Measurements from ENCODE around the gene AQP1. TPM values are rescaled to one million over a fixed set of nuclear protein-coding genes. Genes with fewer than 3 reads are reported as not detected.

Gene AQP1
- polyA plus RNA-seq, 3 donors, result 0.03 TPM; not detected in 2

- Mint-ChIP-seq H3K36me3 (no peaks in the 10 kb centered on the region), H3K4me1 (no peaks in the 10 kb centered on the region), H3K27ac (no peak overlapping the region), H3K9me3 (peaks cover 0 to 2% (median 0%) of the 10 kb centered on the region in 7 donors), H3K27me3 (ENCODE audit: low read depth in 3 of 3) (peaks cover 0 to 2% (median 0%) of the 10 kb centered on the region in 3 donors), H3K4me3 (no peak overlapping the region)
- no peak overlapping the region for H3K9ac ChIP-seq (ENCODE audit: insufficient read depth, low read length, poor library complexity, severe bottlenecking)
- H3K4me1 ChIP-seq (ENCODE audit: control insufficient read depth in 1 of 2, insufficient read depth in 2 of 2, low read length in 2 of 2), result no peaks in the 10 kb centered on the region
- no peak overlapping the region for H3K27ac ChIP-seq (ENCODE audit: low read depth in 1 of 2, low read length in 2 of 2)
- WGBS (ENCODE audit: insufficient coverage), result 94% methylated on average over 2 of the region's 6 CpGs
- H2AFZ ChIP-seq (ENCODE audit: insufficient read depth, low read depth, low read length, poor library complexity, severe bottlenecking), result no peak overlapping the region
- TF ChIP-seq CTCF (IDR thresholded peaks at IDR 0.05), result no peak
- intact Hi-C loops (cut with micrococcal nuclease), result no loop called here
- no peak overlapping the region for H3K4me2 ChIP-seq (replicated peaks; ENCODE audit: extremely low read depth, low read length, poor library complexity, severe bottlenecking)
- no peaks in the 10 kb centered on the region for H3K36me3 ChIP-seq (replicated peaks in 1 of 2; ENCODE audit: control insufficient read depth in 1 of 2, insufficient read depth in 2 of 2, low read length in 2 of 2)
- peaks cover 0 to 3% of the 10 kb centered on the region in 2 donors for H3K9me3 ChIP-seq (replicated peaks in 1 of 2; ENCODE audit: control insufficient read depth in 1 of 2, insufficient read depth in 1 of 2, low read length in 2 of 2)
- H3K79me2 ChIP-seq (ENCODE audit: insufficient read depth, low read length), result no peaks in the 10 kb centered on the region
- H4K20me1 ChIP-seq (ENCODE audit: insufficient read depth, low read length), result no peaks in the 10 kb centered on the region
- DNase-seq, result no peak
- no peaks in the 10 kb centered on the region for H3K27me3 ChIP-seq (ENCODE audit: control insufficient read depth in 2 of 2, insufficient read depth in 2 of 2, low read length in 2 of 2)
- no peak overlapping the region for H3K4me3 ChIP-seq (replicated peaks in 1 of 3; ENCODE audit: low read depth in 2 of 3, low read length in 3 of 3)
These were observed 38.0 kb upstream of the AQP1 start for GRCh38 chr7:30873656-30874055.

DNA sequence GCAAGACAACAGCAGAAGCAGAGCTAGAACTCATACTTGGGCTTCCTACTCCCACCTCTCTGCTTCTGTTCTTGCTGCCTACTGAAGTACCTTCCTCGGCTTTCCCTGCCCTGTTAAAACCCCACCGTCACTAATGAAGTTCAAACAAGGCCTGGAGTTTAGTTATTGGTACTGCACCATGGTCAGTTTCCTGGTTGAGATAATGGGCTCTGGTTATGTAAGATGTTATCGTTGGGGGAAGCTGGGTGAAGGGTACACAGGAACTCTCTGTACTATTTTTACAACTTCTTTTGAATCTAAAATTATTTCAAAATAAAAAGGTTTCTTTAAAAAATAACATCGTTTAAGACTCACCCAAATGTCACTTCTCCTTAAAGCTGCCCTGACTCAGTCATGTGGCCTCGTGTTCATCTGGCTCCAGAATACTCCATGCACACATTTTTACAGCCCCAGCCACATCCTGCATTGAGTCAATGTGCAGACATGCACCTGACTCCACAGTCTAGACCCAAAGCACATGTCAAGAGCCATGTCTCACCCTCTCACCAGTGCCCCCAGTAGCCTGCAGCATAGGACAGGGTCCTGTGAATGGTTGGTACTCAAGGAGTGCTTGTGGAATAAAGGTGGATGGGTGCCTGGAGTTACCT is 36.9 kb upstream of the AQP1 start:
- no peak overlapping the region for H3K27ac Mint-ChIP-seq
- intact Hi-C loops (cut with micrococcal nuclease), result no loop called here
- Histone ChIP-seq H3K27me3 (ENCODE audit: control insufficient read depth in 2 of 2, insufficient read depth in 2 of 2, low read length in 2 of 2) (no peaks in the 10 kb centered on the region), H3K27ac (ENCODE audit: low read depth in 1 of 2, low read length in 2 of 2) (no peak overlapping the region), H3K4me2 (replicated peaks; ENCODE audit: extremely low read depth, low read length, poor library complexity, severe bottlenecking) (no peak overlapping the region), H2AFZ (ENCODE audit: insufficient read depth, low read depth, low read length, poor library complexity, severe bottlenecking) (no peak overlapping the region), H3K79me2 (ENCODE audit: insufficient read depth, low read length) (no peaks in the 10 kb centered on the region), H3K9ac (ENCODE audit: insufficient read depth, low read length, poor library complexity, severe bottlenecking) (no peak overlapping the region), H3K36me3 (replicated peaks in 1 of 2; ENCODE audit: control insufficient read depth in 1 of 2, insufficient read depth in 2 of 2, low read length in 2 of 2) (no peaks in the 10 kb centered on the region), H3K9me3 (replicated peaks in 1 of 2; ENCODE audit: control insufficient read depth in 1 of 2, insufficient read depth in 1 of 2, low read length in 2 of 2) (peaks cover 0 to 3% of the 10 kb centered on the region in 2 donors), H3K4me3 (replicated peaks in 1 of 3; ENCODE audit: low read depth in 2 of 3, low read length in 3 of 3) (no peak overlapping the region), H4K20me1 (ENCODE audit: insufficient read depth, low read length) (no peaks in the 10 kb centered on the region), H3K4me1 (ENCODE audit: control insufficient read depth in 1 of 2, insufficient read depth in 2 of 2, low read length in 2 of 2) (no peaks in the 10 kb centered on the region)
- no peaks in the 10 kb centered on the region for H3K4me1 Mint-ChIP-seq
- no peak overlapping the region for H3K4me3 Mint-ChIP-seq
- WGBS (ENCODE audit: insufficient coverage), result 78% methylated on average over 2 of the region's 5 CpGs
- H3K9me3 Mint-ChIP-seq, result peaks cover 0 to 3% (median 0%) of the 10 kb centered on the region in 7 donors
- no peak for DNase-seq
- no peak for TF ChIP-seq CTCF (IDR thresholded peaks at IDR 0.05)
- H3K36me3 Mint-ChIP-seq, result no peaks in the 10 kb centered on the region
- H3K27me3 Mint-ChIP-seq (ENCODE audit: low read depth in 3 of 3), result peaks cover 0 to 2% (median 0%) of the 10 kb centered on the region in 3 donors

Measured in CD14-positive monocyte (primary cell).